SU-DHL-6 (cell line): ENCODE results near the gene MYL6B.
A peak's percentile ranks its signal among the peaks of the same experiment; 100 is the strongest.

Source experiments
- H2AFZ ChIP-seq: fragments of 200-600 bp; sonication (generic); 2 replicates; pipeline ENCODE4 v1.6.1; 2014; ENCODE audit warnings: low read depth, mild to moderate bottlenecking, moderate library complexity, mixed read lengths, antibody characterized with exemption, low read length; ENCODE audit not compliant: severe bottlenecking
- H3F3A ChIP-seq: fragments of 200-600 bp; shearing (Covaris generic); 2 replicates; pipeline ENCODE4 v1.6.0; 2016; ENCODE audit warnings: antibody characterized with exemption, mild to moderate bottlenecking; ENCODE audit not compliant: insufficient read depth
- H3K27ac ChIP-seq: fragments of 200-600 bp; sonication (generic); 2 replicates; pipeline ENCODE4 v1.5.1; 2016; ENCODE audit warnings: low read depth, mild to moderate bottlenecking, low read length, moderate library complexity, mixed read lengths
- H3K27me3 ChIP-seq: fragments of 200-600 bp; sonication (generic), shearing (Covaris generic); 2 replicates; pipeline ENCODE4 v1.6.0; 2014; ENCODE audit warnings: mild to moderate bottlenecking, low read length
- H3K36me3 ChIP-seq: fragments of 200-600 bp; sonication (generic); 2 replicates; pipeline ENCODE4 v1.6.1; 2014; ENCODE audit warnings: mild to moderate bottlenecking, low read length, mixed read lengths
- H3K4me2 ChIP-seq: fragments of 300-600, 200-600 bp; shearing (Covaris generic), sonication (generic); 2 replicates; pipeline ENCODE4 v1.6.0; 2014; ENCODE audit warnings: low read length, low read depth, mild to moderate bottlenecking; ENCODE audit not compliant: poor library complexity, severe bottlenecking
- H3K4me3 ChIP-seq: fragments of 200-600 bp; sonication (generic); 2 replicates; pipeline ENCODE4 v1.5.1; 2014; ENCODE audit warnings: antibody characterized with exemption, low read length, mild to moderate bottlenecking, mixed read lengths; ENCODE audit not compliant: insufficient read depth, poor library complexity, severe bottlenecking
- H3K79me2 ChIP-seq: fragments of 200-600 bp; sonication (generic); 2 replicates; pipeline ENCODE4 v1.6.1; 2014; ENCODE audit warnings: mild to moderate bottlenecking, low read length, moderate library complexity; ENCODE audit not compliant: insufficient read depth
- H3K9ac ChIP-seq: fragments of 200-600 bp; sonication (generic); 2 replicates; pipeline ENCODE4 v1.7.0; 2014; ENCODE audit warnings: mild to moderate bottlenecking, low read length
- H3K9me2 ChIP-seq: fragments of 200-600 bp; sonication (generic); replicated peaks from 2 replicates; pipeline ENCODE4 v1.6.1; 2014; ENCODE audit warnings: low read length; ENCODE audit not compliant: insufficient read depth
- H3K9me3 ChIP-seq: fragments of 200-600 bp; sonication (generic); 2 replicates; pipeline ENCODE4 v1.6.1; 2014; ENCODE audit warnings: low read length, mixed read lengths; ENCODE audit not compliant: insufficient read depth
- H4K20me1 ChIP-seq: fragments of 200-600 bp; sonication (generic); 2 replicates; pipeline ENCODE4 v1.6.1; 2014; ENCODE audit warnings: low read depth, mild to moderate bottlenecking, antibody characterized with exemption, low read length, moderate library complexity, mixed read lengths
- CTCF ChIP-seq: fragments of 200-600 bp; sonication (generic); IDR thresholded peaks from one replicate; pipeline ENCODE4 v1.5.1; 2017; ENCODE audit warnings: antibody characterized with exemption, mild to moderate bottlenecking, low read length, moderate library complexity; ENCODE audit not compliant: insufficient read depth, poor library complexity, severe bottlenecking
- EZH2phosphoT487 ChIP-seq: fragments of 200-600 bp; sonication (generic), shearing (Covaris generic); conservative IDR thresholded peaks from 2 replicates; pipeline ENCODE4 v1.6.1; 2018; ENCODE audit warnings: mild to moderate bottlenecking, antibody characterized with exemption, low read length, moderate library complexity, mixed read lengths

MYL6B gene

GRCh38 chr12:56178347-56178746, 26.0 kb downstream of the MYL6B start:
- H2AFZ ChIP-seq = no peak overlapping the region
- TF ChIP-seq EZH2phosphoT487 (no peak), CTCF (no peak)
- H3K9me2 ChIP-seq = no peaks in the 10 kb centered on the region
- no peaks in the 10 kb centered on the region for H3F3A ChIP-seq
- H3K9me3 ChIP-seq = no peaks in the 10 kb centered on the region
- no peaks in the 10 kb centered on the region for H3K79me2 ChIP-seq
- no peak overlapping the region for H3K9ac ChIP-seq
- no peak overlapping the region for H3K4me2 ChIP-seq
- H3K27me3 ChIP-seq = no peaks in the 10 kb centered on the region
- no peak overlapping the region for H3K4me3 ChIP-seq
- H3K36me3 ChIP-seq = peaks cover 26% of the 10 kb centered on the region
- no peak overlapping the region for H3K27ac ChIP-seq
- no peaks in the 10 kb centered on the region for H4K20me1 ChIP-seq

- Histone ChIP-seq H3K27me3 (no peaks in the 10 kb centered on the region), H3K4me2 (peak overlapping the region; percentile 67), H3K9me2 (no peaks in the 10 kb centered on the region), H3K9ac (peak overlapping the region; percentile 92), H3K79me2 (peaks cover 25% of the 10 kb centered on the region), H3F3A (peaks cover 13% of the 10 kb centered on the region), H3K4me3 (no peak overlapping the region), H4K20me1 (no peaks in the 10 kb centered on the region), H3K27ac (no peak overlapping the region), H2AFZ (no peak overlapping the region), H3K36me3 (peaks cover 12% of the 10 kb centered on the region), H3K9me3 (no peaks in the 10 kb centered on the region)
- TF ChIP-seq CTCF = no peak
Observed at GRCh38 chr12:56186957-56187356, 34.6 kb downstream of the MYL6B start.

- Histone ChIP-seq H3K9me2 (no peaks in the 10 kb centered on the region), H3K27ac (peak overlapping the region; percentile 48), H3K79me2 (peaks cover 25% of the 10 kb centered on the region), H3F3A (peaks cover 20% of the 10 kb centered on the region), H2AFZ (no peak overlapping the region), H3K4me3 (peak overlapping the region; percentile 97), H4K20me1 (no peaks in the 10 kb centered on the region), H3K4me2 (peak overlapping the region; percentile 67), H3K36me3 (peaks cover 10% of the 10 kb centered on the region), H3K9ac (peak overlapping the region; percentile 92), H3K9me3 (no peaks in the 10 kb centered on the region), H3K27me3 (no peaks in the 10 kb centered on the region)
- TF ChIP-seq EZH2phosphoT487 = no peak
- TF ChIP-seq CTCF = no peak
Observed at GRCh38 chr12:56188131-56188777, 35.9 kb downstream of the MYL6B start.
